DND-41 (cell line): ENCODE measurements around the gene ETFDH.

Experiments used
- EZH2 ChIP-seq: IDR thresholded peaks from 3 replicates; pipeline ENCODE4 v1.6.1; 2012; ENCODE audit warnings: borderline replicate concordance, low read depth, mild to moderate bottlenecking, moderate library complexity, low read length, inconsistent platforms; ENCODE audit not compliant: severe bottlenecking
- TF ChIP-seq, protein P1 (sequence below): IDR thresholded peaks from 2 replicates; pipeline ENCODE4 v1.5.1; 2012; ENCODE audit warnings: borderline replicate concordance, low read length, moderate library complexity, mild to moderate bottlenecking; ENCODE audit not compliant: poor library complexity, severe bottlenecking; ENCODE audit errors: extremely low read depth

DNA sequence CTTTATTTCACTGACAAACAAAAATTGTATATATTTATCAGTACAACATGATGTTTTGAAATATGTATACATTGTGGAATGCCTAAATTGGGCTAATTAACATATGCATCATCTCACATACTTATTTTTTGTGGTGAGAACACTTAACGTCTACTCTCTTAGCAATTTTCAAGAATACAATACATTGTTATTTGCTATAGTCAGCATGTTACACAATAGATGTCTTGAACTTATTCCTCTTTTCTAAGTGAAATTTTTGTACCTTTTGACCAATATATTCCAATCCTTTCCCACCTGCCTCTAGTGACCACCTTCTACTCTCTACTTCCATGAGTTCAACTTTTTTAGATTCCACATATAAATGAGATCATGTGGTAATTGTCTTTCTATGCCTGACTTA, 35.5 kb upstream of the ETFDH start:
- TF ChIP-seq, protein P1, sequence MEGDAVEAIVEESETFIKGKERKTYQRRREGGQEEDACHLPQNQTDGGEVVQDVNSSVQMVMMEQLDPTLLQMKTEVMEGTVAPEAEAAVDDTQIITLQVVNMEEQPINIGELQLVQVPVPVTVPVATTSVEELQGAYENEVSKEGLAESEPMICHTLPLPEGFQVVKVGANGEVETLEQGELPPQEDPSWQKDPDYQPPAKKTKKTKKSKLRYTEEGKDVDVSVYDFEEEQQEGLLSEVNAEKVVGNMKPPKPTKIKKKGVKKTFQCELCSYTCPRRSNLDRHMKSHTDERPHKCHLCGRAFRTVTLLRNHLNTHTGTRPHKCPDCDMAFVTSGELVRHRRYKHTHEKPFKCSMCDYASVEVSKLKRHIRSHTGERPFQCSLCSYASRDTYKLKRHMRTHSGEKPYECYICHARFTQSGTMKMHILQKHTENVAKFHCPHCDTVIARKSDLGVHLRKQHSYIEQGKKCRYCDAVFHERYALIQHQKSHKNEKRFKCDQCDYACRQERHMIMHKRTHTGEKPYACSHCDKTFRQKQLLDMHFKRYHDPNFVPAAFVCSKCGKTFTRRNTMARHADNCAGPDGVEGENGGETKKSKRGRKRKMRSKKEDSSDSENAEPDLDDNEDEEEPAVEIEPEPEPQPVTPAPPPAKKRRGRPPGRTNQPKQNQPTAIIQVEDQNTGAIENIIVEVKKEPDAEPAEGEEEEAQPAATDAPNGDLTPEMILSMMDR = no peak
- TF ChIP-seq EZH2 = no peak
